Activated CD8-positive, alpha-beta T cell treated with anti-CD3 and anti-CD28 coated beads, Interleukin-2, amount 10 ng/mL, durations not matched to agents 7 days and 5 days (primary cell): ENCODE measurements around the gene DMXL2. TPM values are rescaled to one million over a fixed set of nuclear protein-coding genes. Genes with fewer than 3 reads are reported as not detected.
"Not testable (repeated sequence)": the region's sequence is repeated elsewhere in the genome, so short reads cannot be mapped to it uniquely, and the experiment has no call there.

Experiments used
- ATAC-seq: fragments of 150-1000 bp; cut with Tn5 transposase; one replicate; pipeline ENCODE4 v1.10.0; 2021; ENCODE audit warnings: moderate library complexity
- CTCF ChIA-PET: fragments of 350-600 bp; sonication (Branson Sonifier 250); formaldehyde crosslinking; loops from one replicate; lab custom pipeline; 2021; ENCODE audit warnings: antibody characterized with exemption; lab: Charles Lee
- POLR2A ChIA-PET: fragments of 350-600 bp; sonication (Branson Sonifier 250); formaldehyde crosslinking; loops from one replicate; lab custom pipeline; 2021; ENCODE audit warnings: antibody characterized with exemption; lab: Charles Lee
- DNase-seq: peaks from one replicate; pipeline ENCODE4 v3.0.0-alpha.2; 2020
- H3K27ac Mint-ChIP-seq: one replicate; pipeline ENCODE4 v1.8.0; 2021; ENCODE audit warnings: mild to moderate bottlenecking, mixed read lengths
- H3K27me3 Mint-ChIP-seq: one replicate; pipeline ENCODE4 v1.8.0; 2021; ENCODE audit warnings: low read depth, mixed read lengths
- H3K36me3 Mint-ChIP-seq: one replicate; pipeline ENCODE4 v1.8.0; 2021; ENCODE audit warnings: low read depth, mixed read lengths
- H3K4me1 Mint-ChIP-seq: one replicate; pipeline ENCODE4 v1.8.0; 2021; ENCODE audit warnings: low read depth, mixed read lengths
- H3K4me3 Mint-ChIP-seq: one replicate; pipeline ENCODE4 v1.8.0; 2021; ENCODE audit warnings: mild to moderate bottlenecking, mixed read lengths
- H3K9me3 Mint-ChIP-seq: one replicate; pipeline ENCODE4 v1.8.0; 2022; ENCODE audit warnings: mixed read lengths; ENCODE audit not compliant: insufficient read depth
- total RNA-seq, 2 experiments: library from RNA; stranded (reverse); gene quantifications; one replicate each; pipeline ENCODE4 v1.2.3, GENCODE V29; 2021

The DMXL2 gene
- total RNA-seq, 2 experiments from 2014 or later, result 6.8 to 9.2 TPM

GRCh38 chr15:51648643-51649042 is 26.1 kb upstream of the DMXL2 start:
- POLR2A ChIA-PET, DNase-seq, H3K27ac Mint-ChIP-seq, H3K4me1 Mint-ChIP-seq, H3K4me3 Mint-ChIP-seq, H3K9me3 Mint-ChIP-seq, ATAC-seq, H3K36me3 Mint-ChIP-seq: not testable (repeated sequence)
- CTCF ChIA-PET, result interaction anchor here (0.6 to 3.8 kb wide), 9 partner anchors 87 to 137 kb away, joined by 3 to 164 read pairs (median 5); partner anchors contain the start of gene LYSMD2
- peaks cover 15% of the 10 kb centered on the region for H3K27me3 Mint-ChIP-seq

GRCh38 chr15:51648101-51648500 is 25.5 kb upstream of the DMXL2 start:
- POLR2A ChIA-PET, H3K4me1 Mint-ChIP-seq, H3K27ac Mint-ChIP-seq, ATAC-seq, DNase-seq, H3K4me3 Mint-ChIP-seq, H3K9me3 Mint-ChIP-seq, H3K36me3 Mint-ChIP-seq: not testable (repeated sequence)
- peaks cover 15% of the 10 kb centered on the region for H3K27me3 Mint-ChIP-seq
- CTCF ChIA-PET, result interaction anchor here (0.6 to 2.0 kb wide), 4 partner anchors 89 to 129 kb away, joined by 3 to 21 read pairs (median 4); partner anchors contain the start of gene LYSMD2

GRCh38 chr15:51647128-51647562 is 24.6 kb upstream of the DMXL2 start:
- H3K36me3 Mint-ChIP-seq, result no peaks in the 10 kb centered on the region
- CTCF ChIA-PET, result interaction anchor here (0.7 to 2.0 kb wide), 4 partner anchors 11 to 129 kb away, joined by 3 to 21 read pairs (median 4); no protein-coding TSS in a partner anchor
- H3K27me3 Mint-ChIP-seq, result peaks cover 15% of the 10 kb centered on the region
- H3K27ac Mint-ChIP-seq, result no peak overlapping the region
- no peak overlapping the region for H3K4me3 Mint-ChIP-seq
- POLR2A ChIA-PET, result no interaction called here
- peaks cover 4% of the 10 kb centered on the region for H3K4me1 Mint-ChIP-seq
- no peak for DNase-seq
- H3K9me3 Mint-ChIP-seq, result no peaks in the 10 kb centered on the region
- ATAC-seq, result no peak

- H3K4me3 Mint-ChIP-seq, result no peak overlapping the region
- CTCF ChIA-PET, result interaction anchor here (2.2 kb wide), 1 partner anchor 134 kb away, joined by 12 read pairs; no protein-coding TSS in a partner anchor
These were observed 20.1 kb upstream of the DMXL2 start for GRCh38 chr15:51642696-51643095.

GRCh38 chr15:51641490-51642130 is 19.0 kb upstream of the DMXL2 start:
- H3K27ac Mint-ChIP-seq, result no peak overlapping the region
- ATAC-seq (no peak), DNase-seq (no peak)
- H3K4me3 Mint-ChIP-seq, result no peak overlapping the region
- no peaks in the 10 kb centered on the region for H3K4me1 Mint-ChIP-seq
- H3K9me3 Mint-ChIP-seq, result no peaks in the 10 kb centered on the region
- no peaks in the 10 kb centered on the region for H3K36me3 Mint-ChIP-seq
- POLR2A ChIA-PET, result interaction anchor here (0.7 kb wide), 1 partner anchor 41 kb away, joined by 3 read pairs; no protein-coding TSS in a partner anchor
- H3K27me3 Mint-ChIP-seq, result peaks cover 8% of the 10 kb centered on the region
- CTCF ChIA-PET, result interaction anchor here (0.7 to 2.2 kb wide), 2 partner anchors 10 to 135 kb away, joined by 3 to 12 read pairs; no protein-coding TSS in a partner anchor

More at GRCh38 chr15:51642696-51643095, 20.1 kb upstream of the DMXL2 start:
- DNase-seq (no peak), ATAC-seq (no peak)
- POLR2A ChIA-PET, result no interaction called here
- H3K27me3 Mint-ChIP-seq, result peaks cover 8% of the 10 kb centered on the region
- no peak overlapping the region for H3K27ac Mint-ChIP-seq
- H3K36me3 Mint-ChIP-seq, result no peaks in the 10 kb centered on the region
- peaks cover 4% of the 10 kb centered on the region for H3K4me1 Mint-ChIP-seq
- no peaks in the 10 kb centered on the region for H3K9me3 Mint-ChIP-seq

- POLR2A ChIA-PET, result interaction anchor here (1.4 kb wide), 1 partner anchor 103 kb away, joined by 3 read pairs; no protein-coding TSS in a partner anchor
- DNase-seq (no peak), ATAC-seq (no peak)
- no peaks in the 10 kb centered on the region for H3K36me3 Mint-ChIP-seq
- H3K27me3 Mint-ChIP-seq, result peaks cover 11% of the 10 kb centered on the region
- H3K9me3 Mint-ChIP-seq, result no peaks in the 10 kb centered on the region
- no peak overlapping the region for H3K4me3 Mint-ChIP-seq
- CTCF ChIA-PET, result interaction anchor here (1.3 to 1.7 kb wide), 2 partner anchors 15 to 142 kb away, joined by 5 to 9 read pairs; no protein-coding TSS in a partner anchor
- H3K27ac Mint-ChIP-seq, result no peak overlapping the region
- peaks cover 9% of the 10 kb centered on the region for H3K4me1 Mint-ChIP-seq
These were observed 12.1 kb upstream of the DMXL2 start for GRCh38 chr15:51634591-51635198.

GRCh38 chr15:51629612-51630011 is 7.0 kb upstream of the DMXL2 start:
- no peaks in the 10 kb centered on the region for H3K36me3 Mint-ChIP-seq
- H3K27me3 Mint-ChIP-seq, result peaks cover 24% of the 10 kb centered on the region
- ATAC-seq (no peak), DNase-seq (no peak)
- H3K4me1 Mint-ChIP-seq, result peaks cover 4% of the 10 kb centered on the region
- ChIA-PET POLR2A (no interaction called here), CTCF (no interaction called here)
- H3K9me3 Mint-ChIP-seq, result no peaks in the 10 kb centered on the region
- H3K4me3 Mint-ChIP-seq, result no peak overlapping the region
- H3K27ac Mint-ChIP-seq, result no peak overlapping the region

GRCh38 chr15:51625236-51625635 is 2.7 kb upstream of the DMXL2 start:
- Mint-ChIP-seq H3K36me3 (no peaks in the 10 kb centered on the region), H3K9me3 (no peaks in the 10 kb centered on the region), H3K4me3 (no peak overlapping the region), H3K27me3 (peaks cover 36% of the 10 kb centered on the region), H3K4me1 (peaks cover 13% of the 10 kb centered on the region), H3K27ac (no peak overlapping the region)
- ChIA-PET POLR2A (no interaction called here), CTCF (interaction anchor here (4.7 kb wide), 1 partner anchor 151 kb away, joined by 27 read pairs; no protein-coding TSS in a partner anchor)
- no peak for DNase-seq
- ATAC-seq, result no peak

- Mint-ChIP-seq H3K36me3 (no peaks in the 10 kb centered on the region), H3K9me3 (no peaks in the 10 kb centered on the region), H3K27me3 (peaks cover 42% of the 10 kb centered on the region), H3K4me1 (peaks cover 15% of the 10 kb centered on the region), H3K4me3 (no peak overlapping the region), H3K27ac (no peak overlapping the region)
- ChIA-PET POLR2A (no interaction called here), CTCF (interaction anchor here (4.7 kb wide), 1 partner anchor 153 kb away, joined by 27 read pairs; no protein-coding TSS in a partner anchor)
- no peak for ATAC-seq
- no peak for DNase-seq
These were observed 1.5 kb upstream of the DMXL2 start for GRCh38 chr15:51624022-51624421.

GRCh38 chr15:51623386-51623938 is 891 bp upstream of the DMXL2 start:
- DNase-seq (no peak), ATAC-seq (no peak)
- CTCF ChIA-PET, result interaction anchor here (1.1 to 4.7 kb wide), 2 partner anchors 77 to 153 kb away, joined by 3 to 27 read pairs; no protein-coding TSS in a partner anchor
- H3K9me3 Mint-ChIP-seq, result no peaks in the 10 kb centered on the region
- H3K27ac Mint-ChIP-seq, result no peak overlapping the region
- H3K27me3 Mint-ChIP-seq, result peaks cover 42% of the 10 kb centered on the region
- H3K36me3 Mint-ChIP-seq, result no peaks in the 10 kb centered on the region
- peaks cover 15% of the 10 kb centered on the region for H3K4me1 Mint-ChIP-seq
- H3K4me3 Mint-ChIP-seq, result peak overlapping the region; percentile 82
- POLR2A ChIA-PET, result interaction anchor here (0.8 to 1.4 kb wide), 2 partner anchors 113 to 487 kb away, joined by 3 to 4 read pairs; no protein-coding TSS in a partner anchor

- Mint-ChIP-seq H3K27me3 (peaks cover 38% of the 10 kb centered on the region), H3K27ac (no peak overlapping the region), H3K4me3 (peak overlapping the region; percentile 82), H3K36me3 (no peaks in the 10 kb centered on the region), H3K4me1 (peaks cover 15% of the 10 kb centered on the region), H3K9me3 (no peaks in the 10 kb centered on the region)
- POLR2A ChIA-PET, result interaction anchor here (0.8 to 1.4 kb wide), 2 partner anchors 110 to 114 kb away, joined by 3 to 4 read pairs; no protein-coding TSS in a partner anchor
- DNase-seq, result peak; percentile 47
- CTCF ChIA-PET, result interaction anchor here (0.8 to 4.7 kb wide), 8 partner anchors 28 to 459 kb away, joined by 3 to 27 read pairs (median 4); no protein-coding TSS in a partner anchor
- ATAC-seq, result peak; percentile 71
These were observed 501 bp downstream of the DMXL2 start for GRCh38 chr15:51621936-51622603.
